Peyer's patch (tissue), 4 donors: ENCODE data around the gene PCNX1.

Source experiments
- POLR2A ChIP-seq, 2 donors: fragments of 450-650 bp; IDR thresholded peaks; one replicate each; pipeline ENCODE4 v1.5.1; 2017; ENCODE audit warnings: antibody characterized with exemption in 2 of 2, mild to moderate bottlenecking in 2 of 2, moderate library complexity in 2 of 2
- TF ChIP-seq, protein P1 (sequence below), 6 experiments: fragments of 450-650 bp in 4 of 6; fragments of 200-600 bp in 2 of 6; sonication (generic) in 1 of 6; IDR thresholded peaks; one replicate each; pipeline ENCODE4 v1.5.1; 2017 to 2019; ENCODE audit warnings: antibody characterized with exemption in 6 of 6, mild to moderate bottlenecking in 3 of 6, moderate library complexity in 1 of 6

DNA sequence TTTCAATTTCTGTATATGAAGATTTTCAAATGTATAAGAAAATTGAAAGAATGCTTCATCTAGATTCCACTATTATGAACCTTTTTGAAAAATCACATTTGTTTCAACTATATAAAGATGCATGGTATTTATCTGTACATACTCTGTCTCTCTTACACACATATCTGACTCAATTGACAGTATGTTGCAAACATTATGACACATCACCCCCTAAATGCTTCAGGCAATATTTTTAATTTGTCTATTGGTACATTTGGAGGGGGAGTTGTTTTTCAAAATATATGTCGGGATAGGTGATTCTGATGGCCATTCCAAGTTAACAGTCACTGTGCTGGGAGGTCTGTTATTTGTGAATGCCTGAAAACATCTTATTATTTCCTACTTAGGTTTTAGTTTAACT lies 14.4 kb downstream of the PCNX1 start:
- TF ChIP-seq, protein P1, sequence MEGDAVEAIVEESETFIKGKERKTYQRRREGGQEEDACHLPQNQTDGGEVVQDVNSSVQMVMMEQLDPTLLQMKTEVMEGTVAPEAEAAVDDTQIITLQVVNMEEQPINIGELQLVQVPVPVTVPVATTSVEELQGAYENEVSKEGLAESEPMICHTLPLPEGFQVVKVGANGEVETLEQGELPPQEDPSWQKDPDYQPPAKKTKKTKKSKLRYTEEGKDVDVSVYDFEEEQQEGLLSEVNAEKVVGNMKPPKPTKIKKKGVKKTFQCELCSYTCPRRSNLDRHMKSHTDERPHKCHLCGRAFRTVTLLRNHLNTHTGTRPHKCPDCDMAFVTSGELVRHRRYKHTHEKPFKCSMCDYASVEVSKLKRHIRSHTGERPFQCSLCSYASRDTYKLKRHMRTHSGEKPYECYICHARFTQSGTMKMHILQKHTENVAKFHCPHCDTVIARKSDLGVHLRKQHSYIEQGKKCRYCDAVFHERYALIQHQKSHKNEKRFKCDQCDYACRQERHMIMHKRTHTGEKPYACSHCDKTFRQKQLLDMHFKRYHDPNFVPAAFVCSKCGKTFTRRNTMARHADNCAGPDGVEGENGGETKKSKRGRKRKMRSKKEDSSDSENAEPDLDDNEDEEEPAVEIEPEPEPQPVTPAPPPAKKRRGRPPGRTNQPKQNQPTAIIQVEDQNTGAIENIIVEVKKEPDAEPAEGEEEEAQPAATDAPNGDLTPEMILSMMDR (IDR thresholded peaks at IDR 0.05) = no peak
- no peak for TF ChIP-seq POLR2A (IDR thresholded peaks at IDR 0.05)
